GM21529 (cell line): Measurements from ENCODE around the gene LIMS2.

ENCODE experiments used
- ATAC-seq: cut with Tn5 transposase; IDR thresholded peaks from one replicate; pipeline ENCODE4 v1.9.1; 2021; ENCODE audit not compliant: unreplicated experiment

The LIMS2 gene, protein sequence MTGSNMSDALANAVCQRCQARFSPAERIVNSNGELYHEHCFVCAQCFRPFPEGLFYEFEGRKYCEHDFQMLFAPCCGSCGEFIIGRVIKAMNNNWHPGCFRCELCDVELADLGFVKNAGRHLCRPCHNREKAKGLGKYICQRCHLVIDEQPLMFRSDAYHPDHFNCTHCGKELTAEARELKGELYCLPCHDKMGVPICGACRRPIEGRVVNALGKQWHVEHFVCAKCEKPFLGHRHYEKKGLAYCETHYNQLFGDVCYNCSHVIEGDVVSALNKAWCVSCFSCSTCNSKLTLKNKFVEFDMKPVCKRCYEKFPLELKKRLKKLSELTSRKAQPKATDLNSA

GRCh38 chr2:127675331-127676261, at the start of gene LIMS2:
Gene LIMS2, minus strand, starts transcription at chr2:127675530. Its CDS starts 506 bp downstream, at chr2:127675024.
- no peak for ATAC-seq

DNA sequence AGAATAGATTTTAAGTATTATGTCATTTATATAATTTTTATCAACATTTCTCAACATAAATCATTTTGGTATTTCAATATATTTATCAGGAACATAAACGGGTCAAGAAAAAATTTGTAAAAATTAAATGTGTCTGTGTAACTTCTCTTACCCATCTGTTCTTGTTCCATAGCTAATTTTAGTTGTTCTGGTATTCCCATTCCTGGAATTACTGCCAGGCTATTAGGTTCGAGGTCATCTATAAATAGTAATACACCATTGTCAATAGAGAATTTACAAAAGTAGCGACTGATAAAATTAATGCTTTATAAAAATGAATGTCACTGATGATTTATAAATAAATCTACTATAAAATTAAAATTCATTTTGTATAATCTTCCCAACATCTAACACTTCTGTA, 47.5 kb upstream of the LIMS2 start:
- ATAC-seq = no peak

DNA sequence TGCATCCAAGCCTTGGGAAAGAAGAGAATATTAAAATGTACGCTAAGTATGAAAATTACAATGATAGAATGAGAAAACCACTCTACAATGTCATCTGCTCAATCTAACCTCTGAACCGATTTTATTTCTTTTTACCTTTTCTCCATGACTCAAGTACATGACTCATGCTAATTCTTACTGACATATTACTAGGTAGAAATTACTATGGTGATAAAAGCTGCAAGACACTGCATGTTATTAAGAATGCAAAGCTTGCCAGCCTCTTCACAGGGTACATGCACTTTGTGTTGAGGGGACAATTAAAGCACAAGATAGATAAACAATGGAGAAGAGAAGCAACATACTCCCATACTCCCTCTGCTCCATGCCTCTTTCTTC, 46.6 kb upstream of the LIMS2 start:
- no peak for ATAC-seq

DNA sequence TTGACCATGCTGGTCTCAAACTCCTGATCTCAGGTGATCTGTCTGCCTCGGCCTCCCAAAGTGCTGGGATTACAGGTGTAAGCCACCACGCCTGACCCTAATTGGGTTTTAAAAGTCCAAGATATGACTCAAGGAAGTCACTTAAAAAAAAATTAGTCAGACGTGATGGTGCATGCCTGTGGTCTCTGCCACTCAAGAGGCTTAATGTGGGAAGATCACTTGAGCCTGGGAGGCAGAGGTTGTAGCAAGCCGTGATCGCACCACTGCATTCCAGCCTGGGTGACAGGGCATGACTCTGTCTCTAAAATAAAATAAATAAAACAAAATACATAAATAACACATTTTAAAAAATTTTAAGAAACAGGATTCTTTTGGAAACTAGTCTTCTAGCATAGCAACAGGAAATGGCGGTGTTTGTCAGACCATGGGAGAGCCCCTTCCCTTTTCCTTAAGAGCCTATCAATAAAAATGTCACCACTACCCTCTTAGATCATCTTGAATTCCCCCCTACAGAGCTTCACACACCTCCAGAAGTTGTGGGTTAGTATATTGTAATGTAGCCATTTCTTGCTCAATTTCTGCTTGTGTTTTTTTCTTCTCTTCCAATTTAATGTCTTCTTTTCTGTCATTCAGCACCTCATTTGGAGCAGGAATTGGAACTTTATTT, 46.1 kb upstream of the LIMS2 start:
- ATAC-seq = no peak

GRCh38 chr2:127719301-127720218, 44.2 kb upstream of the LIMS2 start:
- no peak for ATAC-seq

GRCh38 chr2:127718271-127718670, 42.9 kb upstream of the LIMS2 start:
- no peak for ATAC-seq

GRCh38 chr2:127715778-127716449, 40.6 kb upstream of the LIMS2 start:
- no peak for ATAC-seq

DNA sequence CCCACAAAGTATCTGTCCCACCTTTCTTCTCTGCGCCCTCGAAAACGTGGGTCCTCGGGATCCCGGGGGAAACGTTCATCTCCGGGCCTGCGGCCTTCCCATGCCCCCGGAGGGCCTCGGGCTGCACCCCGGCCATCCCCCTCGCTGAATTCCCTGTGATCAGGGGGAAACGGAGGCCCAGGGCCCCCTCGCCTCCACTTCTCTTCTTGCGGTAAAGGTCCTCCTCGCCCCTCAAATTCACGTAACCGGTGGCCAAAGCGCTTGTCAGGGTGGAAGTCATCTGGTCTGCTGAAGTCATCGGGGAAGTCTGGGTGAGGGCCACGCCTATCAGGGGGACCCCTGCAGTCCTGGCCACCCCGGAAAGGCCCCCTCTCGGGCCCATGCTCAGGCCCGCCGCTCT, 38.2 kb upstream of the LIMS2 start:
- ATAC-seq = no peak

DNA sequence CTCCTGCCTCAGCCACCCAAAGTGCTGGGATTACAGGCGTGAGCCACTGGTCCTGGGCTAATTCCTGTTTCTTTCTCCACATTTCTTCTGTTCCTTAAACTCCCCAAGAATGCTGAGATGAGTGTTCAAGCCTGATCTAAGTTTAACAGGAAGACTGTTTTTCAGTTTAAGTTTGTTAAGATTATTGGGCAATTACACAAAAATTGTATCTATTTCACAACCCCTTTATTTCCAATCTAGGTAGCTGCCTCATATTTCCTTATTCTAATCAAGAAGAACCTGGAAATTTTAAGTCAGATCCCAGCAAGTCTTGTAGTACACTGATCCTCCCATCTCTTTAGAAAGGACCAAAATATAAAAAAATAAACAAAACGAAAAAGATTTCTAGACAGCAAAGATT, 37.7 kb upstream of the LIMS2 start:
- ATAC-seq = no peak

DNA sequence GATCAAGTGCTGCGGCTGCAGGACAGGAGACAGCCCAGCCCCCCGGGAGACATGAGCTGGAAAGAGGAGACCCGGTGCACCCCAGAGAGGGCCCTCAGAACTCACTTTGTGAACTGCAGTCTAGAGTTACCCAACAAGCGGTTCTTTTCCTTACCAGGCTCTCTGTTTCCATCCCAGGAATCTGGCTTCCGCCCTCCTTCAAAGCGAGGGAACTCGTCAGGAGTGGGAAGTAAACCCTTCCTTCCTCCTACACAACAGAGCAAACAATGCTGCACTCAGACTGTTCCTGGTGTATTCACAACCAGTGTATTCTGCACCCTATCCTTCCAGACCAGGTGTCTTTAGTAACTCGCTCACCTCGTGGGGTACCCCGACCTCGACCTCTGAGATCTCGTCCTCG, 34.0 kb upstream of the LIMS2 start:
- ATAC-seq = no peak

GRCh38 chr2:127707890-127708648, 32.7 kb upstream of the LIMS2 start:
- no peak for ATAC-seq

DNA sequence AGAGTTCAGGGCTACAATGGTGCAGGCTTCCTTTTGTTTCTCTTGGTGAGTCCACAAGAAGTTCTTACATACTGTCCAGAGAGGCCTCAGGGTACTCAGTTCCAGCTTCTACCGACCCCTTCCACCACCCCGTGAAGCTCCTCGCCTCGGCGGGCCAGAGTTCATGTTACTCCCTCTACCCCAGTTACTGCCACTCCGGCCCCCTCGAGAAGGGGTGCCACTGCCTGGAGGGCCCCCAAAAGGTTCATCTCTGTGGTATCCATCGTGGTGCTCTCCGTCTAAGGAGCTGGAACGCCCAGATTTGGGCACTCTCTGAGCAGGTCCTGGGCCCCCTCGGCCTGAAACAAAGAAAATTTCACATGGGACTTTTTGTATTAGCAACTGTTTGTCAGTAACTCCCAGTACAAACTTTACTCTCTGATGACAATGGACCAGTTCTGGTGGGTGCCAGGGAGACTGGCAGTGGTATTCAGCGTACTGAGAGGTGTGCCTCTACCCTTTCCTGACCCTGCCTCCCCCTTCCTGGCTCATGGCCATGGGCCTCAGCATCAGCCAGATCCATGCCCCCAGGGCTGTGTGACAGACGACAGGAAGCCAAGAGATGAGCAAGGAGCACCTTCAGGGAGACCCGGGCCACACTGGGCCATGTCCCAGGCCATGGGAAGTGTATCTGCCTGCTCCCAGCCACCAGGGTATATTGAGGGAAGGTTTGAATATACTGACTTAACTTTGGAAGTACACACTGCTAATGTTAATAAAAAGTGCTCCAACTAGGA, 31.1 kb upstream of the LIMS2 start:
- ATAC-seq = no peak

DNA sequence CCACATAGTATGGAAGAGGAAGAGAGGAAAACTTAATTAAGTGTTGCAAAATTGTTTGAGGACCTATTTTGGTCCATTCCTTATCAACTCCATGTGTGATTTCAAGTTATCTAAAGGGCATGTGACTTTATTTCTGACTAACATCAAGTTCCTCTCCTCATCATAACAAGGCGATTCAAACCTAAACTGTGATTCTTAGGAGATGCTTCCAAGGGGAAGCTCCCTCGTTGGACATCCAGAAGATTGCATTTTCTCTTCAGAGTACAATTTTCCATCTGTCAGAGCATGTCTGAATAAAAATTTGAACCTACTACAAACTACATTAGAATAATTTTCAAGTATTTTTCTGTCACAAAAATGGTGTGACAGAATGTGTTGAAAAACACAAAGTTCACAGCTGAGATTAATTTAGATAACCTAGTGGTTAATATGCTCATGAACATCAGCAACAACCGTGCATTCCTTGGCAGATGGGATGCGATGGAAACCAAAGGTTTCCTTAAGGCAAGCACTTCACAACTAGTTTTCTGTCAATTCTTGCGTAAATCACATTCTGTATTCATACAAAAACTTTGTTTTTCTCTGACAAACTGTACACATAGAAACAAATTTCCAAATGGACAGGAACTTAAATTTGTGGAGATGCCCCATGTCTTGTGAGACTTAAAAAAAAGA, 30.2 kb upstream of the LIMS2 start:
- no peak for ATAC-seq

- ATAC-seq = no peak
These were observed 29.5 kb upstream of the LIMS2 start for GRCh38 chr2:127704641-127705390.

DNA sequence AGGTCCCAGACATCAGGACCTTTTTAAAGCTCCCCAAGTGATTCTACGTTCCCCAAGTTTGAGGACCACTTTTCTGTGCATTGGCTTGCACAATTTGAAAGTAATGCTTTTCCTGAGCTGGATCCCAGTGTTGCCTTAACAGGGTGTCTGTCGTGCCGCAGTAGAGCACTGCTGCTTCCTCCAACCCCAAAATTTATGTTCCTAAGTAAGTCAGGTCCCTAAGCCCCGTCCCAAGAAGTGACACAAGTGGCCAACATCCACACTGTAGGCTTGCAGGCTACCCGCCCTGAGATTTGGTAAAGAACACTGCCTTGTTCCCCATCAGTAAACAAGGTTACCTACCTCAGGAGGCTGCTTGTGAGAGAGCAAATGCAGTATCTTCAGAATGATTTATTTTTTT, 28.0 kb upstream of the LIMS2 start:
- no peak for ATAC-seq

DNA sequence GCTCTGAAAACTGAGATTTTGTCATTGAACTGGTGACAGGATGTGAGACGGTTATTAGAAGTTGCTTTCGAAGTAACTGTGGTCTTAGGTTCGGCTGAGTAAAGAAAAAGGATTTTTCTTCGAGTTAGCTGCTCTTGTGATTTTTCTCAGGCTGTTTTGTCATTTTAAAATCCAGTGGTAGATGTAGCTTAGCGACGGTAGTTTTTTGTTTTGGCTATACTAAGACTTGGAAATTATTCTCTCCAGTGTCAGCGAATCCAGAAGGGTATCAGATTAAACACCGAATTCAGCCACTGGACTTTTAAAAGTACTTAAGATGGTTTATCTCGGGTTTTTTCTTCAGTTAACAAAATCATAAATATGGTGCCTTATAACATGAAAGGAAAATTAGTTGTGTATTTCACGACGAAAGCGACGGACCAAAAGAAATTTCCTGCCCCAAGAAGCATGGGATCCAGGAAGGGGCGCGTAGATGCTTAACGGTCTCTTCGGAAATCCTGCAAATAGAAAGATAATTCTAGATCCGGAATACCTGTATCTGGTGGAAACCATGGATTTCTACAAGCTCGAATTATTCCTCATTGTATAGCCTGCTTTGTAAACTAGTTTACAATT, 27.2 kb upstream of the LIMS2 start:
- ATAC-seq = no peak
